ENCODE data around the gene LYRM4.

DNA sequence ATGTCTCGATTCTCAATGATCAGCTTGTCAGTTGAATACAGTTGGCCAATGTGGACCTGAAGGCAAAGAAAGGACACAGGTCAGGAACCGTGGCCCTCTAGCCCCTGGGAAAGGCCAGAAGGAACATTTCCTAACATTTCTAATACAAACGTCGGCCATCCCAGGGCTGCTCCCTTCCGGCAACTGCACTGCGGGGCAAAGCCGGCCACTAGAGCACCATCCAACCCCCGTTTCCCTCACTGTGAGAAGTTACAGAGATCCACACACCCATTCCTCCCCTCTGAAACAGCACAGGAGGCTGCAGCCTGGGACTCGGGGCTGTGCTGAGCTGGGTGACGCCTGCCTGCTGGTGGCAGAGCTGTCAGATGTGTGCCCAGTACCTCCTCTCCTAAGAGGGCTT, 151.3 kb downstream of the LYRM4 start:
- TF ChIP-seq, protein P1, sequence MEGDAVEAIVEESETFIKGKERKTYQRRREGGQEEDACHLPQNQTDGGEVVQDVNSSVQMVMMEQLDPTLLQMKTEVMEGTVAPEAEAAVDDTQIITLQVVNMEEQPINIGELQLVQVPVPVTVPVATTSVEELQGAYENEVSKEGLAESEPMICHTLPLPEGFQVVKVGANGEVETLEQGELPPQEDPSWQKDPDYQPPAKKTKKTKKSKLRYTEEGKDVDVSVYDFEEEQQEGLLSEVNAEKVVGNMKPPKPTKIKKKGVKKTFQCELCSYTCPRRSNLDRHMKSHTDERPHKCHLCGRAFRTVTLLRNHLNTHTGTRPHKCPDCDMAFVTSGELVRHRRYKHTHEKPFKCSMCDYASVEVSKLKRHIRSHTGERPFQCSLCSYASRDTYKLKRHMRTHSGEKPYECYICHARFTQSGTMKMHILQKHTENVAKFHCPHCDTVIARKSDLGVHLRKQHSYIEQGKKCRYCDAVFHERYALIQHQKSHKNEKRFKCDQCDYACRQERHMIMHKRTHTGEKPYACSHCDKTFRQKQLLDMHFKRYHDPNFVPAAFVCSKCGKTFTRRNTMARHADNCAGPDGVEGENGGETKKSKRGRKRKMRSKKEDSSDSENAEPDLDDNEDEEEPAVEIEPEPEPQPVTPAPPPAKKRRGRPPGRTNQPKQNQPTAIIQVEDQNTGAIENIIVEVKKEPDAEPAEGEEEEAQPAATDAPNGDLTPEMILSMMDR (IDR thresholded peaks at IDR 0.05), result no peak
- no peak for TF ChIP-seq POLR2A (IDR thresholded peaks at IDR 0.05)

Measured in esophagus squamous epithelium (tissue), 4 donors.